Naive thymus-derived CD4-positive, alpha-beta T cell (primary cell): Measurements from ENCODE around the gene STT3A. TPM values are rescaled to one million over a fixed set of nuclear protein-coding genes. Genes with fewer than 3 reads are reported as not detected.

Experiments
- ATAC-seq: fragments of 150-1000 bp; cut with Tn5 transposase; 2 replicates; pipeline ENCODE4 v1.10.0; 2021; ENCODE audit warnings: mild to moderate bottlenecking, moderate library complexity
- CTCF ChIA-PET: fragments of 350-600 bp; sonication (Branson Sonifier 250); formaldehyde crosslinking; loops from one replicate; lab custom pipeline; 2021; ENCODE audit warnings: antibody characterized with exemption; lab: Charles Lee
- POLR2A ChIA-PET: fragments of 350-600 bp; sonication (Branson Sonifier 250); formaldehyde crosslinking; loops from one replicate; lab custom pipeline; 2021; ENCODE audit warnings: antibody characterized with exemption, inconsistent platforms; lab: Charles Lee
- DNase-seq, 9 donors: peaks; one replicate each; pipeline versions ENCODE4 v3.0.0 to v3.0.0-alpha.2; 2020 to 2022; ENCODE audit warnings: mixed read lengths in 1 of 9
- H3K27ac ChIP-seq: one replicate; pipeline ENCODE4 v1.7.0; 2013; ENCODE audit warnings: mild to moderate bottlenecking, low read depth, low read length, moderate library complexity
- H3K27me3 ChIP-seq, 2 donors: one replicate each; pipeline ENCODE4 v1.7.0; 2013; ENCODE audit warnings: low read length in 2 of 2, mild to moderate bottlenecking in 2 of 2, moderate library complexity in 2 of 2; ENCODE audit not compliant: control insufficient read depth in 2 of 2, insufficient read depth in 2 of 2
- H3K36me3 ChIP-seq, 3 experiments: 1 replicate in 2 of 3; 2 replicates in 1 of 3; pipeline ENCODE4 v1.7.0; 2013; ENCODE audit warnings: low read length in 3 of 3, mild to moderate bottlenecking in 3 of 3, moderate library complexity in 1 of 3; ENCODE audit not compliant: insufficient read depth in 3 of 3, control insufficient read depth in 2 of 3
- H3K4me1 ChIP-seq, 2 donors: one replicate each; pipeline ENCODE4 v1.7.0; 2013; ENCODE audit warnings: low read length in 2 of 2, mild to moderate bottlenecking in 2 of 2, moderate library complexity in 1 of 2; ENCODE audit not compliant: control insufficient read depth in 2 of 2, insufficient read depth in 2 of 2
- H3K4me3 ChIP-seq: 2 replicates; pipeline ENCODE4 v1.7.0; 2013; ENCODE audit warnings: mild to moderate bottlenecking, low read length
- H3K9me3 ChIP-seq, 3 experiments: 1 replicate in 2 of 3; 2 replicates in 1 of 3; pipeline ENCODE4 v1.7.0; 2013; ENCODE audit warnings: low read length in 3 of 3; ENCODE audit not compliant: control insufficient read depth in 2 of 3
- H3K27ac Mint-ChIP-seq, 9 donors: one replicate each; pipeline ENCODE4 v1.8.0; 2020 to 2022; ENCODE audit warnings: mixed read lengths in 9 of 9, mild to moderate bottlenecking in 8 of 9, moderate library complexity in 5 of 9, inconsistent platforms in 2 of 9
- H3K27me3 Mint-ChIP-seq, 5 donors: one replicate each; pipeline ENCODE4 v1.8.0; 2021 to 2022; ENCODE audit warnings: mixed read lengths in 5 of 5, mild to moderate bottlenecking in 1 of 5
- H3K36me3 Mint-ChIP-seq, 5 donors: one replicate each; pipeline ENCODE4 v1.8.0; 2020 to 2022; ENCODE audit warnings: mixed read lengths in 5 of 5, mild to moderate bottlenecking in 3 of 5, inconsistent platforms in 1 of 5
- H3K4me1 Mint-ChIP-seq, 7 donors: one replicate each; pipeline ENCODE4 v1.8.0; 2020 to 2022; ENCODE audit warnings: mixed read lengths in 7 of 7, mild to moderate bottlenecking in 3 of 7, inconsistent platforms in 1 of 7
- H3K4me3 Mint-ChIP-seq, 10 donors: one replicate each; pipeline ENCODE4 v1.8.0; 2020 to 2022; ENCODE audit warnings: mild to moderate bottlenecking in 10 of 10, mixed read lengths in 10 of 10, moderate library complexity in 6 of 10, inconsistent platforms in 2 of 10
- H3K9me3 Mint-ChIP-seq, 11 donors: one replicate each; pipeline ENCODE4 v1.8.0; 2020 to 2022; ENCODE audit warnings: mixed read lengths in 11 of 11, mild to moderate bottlenecking in 4 of 11, inconsistent platforms in 1 of 11, moderate library complexity in 1 of 11
- intact Hi-C, 2 donors: fragments of 100-400 bp; cut with micrococcal nuclease; formaldehyde crosslinking; loops; one replicate each; pipeline ENCODE4 v1.15.1; 2023
- polyA plus RNA-seq, 2 donors: library from polyadenylated mRNA; unstranded; fragments of 300-500 nt; fragmentation: Illumina TruSeq; gene quantifications; one replicate each; pipeline ENCODE4 v1.2.3, GENCODE V29; 2021
- total RNA-seq, 6 experiments: library from RNA in 5 of 6; stranded (reverse) in 5 of 6; gene quantifications; 1 replicate in 5 of 6; 2 replicates in 1 of 6; pipeline ENCODE4 v1.2.3 and lab custom pipeline; 2021 to 2026

Gene STT3A
- 100 to 1,000 TPM in 1 of 5 experiments, 10 to 100 TPM in 4; 39.6 to 153 (median 84.5) TPM for total RNA-seq
- polyA plus RNA-seq, result 10 to 100 TPM; 27.3 to 60.6 TPM
- total RNA-seq (lab: John Stamatoyannopoulos, UW), result 38.0 reads per million, percentile 65 among the genes with 10 or more reads in this experiment

- Histone ChIP-seq H3K36me3 (peaks cover 2 to 23% (median 10%) of the 10 kb centered on the region in 3 experiments), H3K27me3 (no peaks in the 10 kb centered on the region), H3K9me3 (no peaks in the 10 kb centered on the region), H3K4me3 (peak within 1 kb of the TSS; percentile 94), H3K4me1 (peaks cover 13% of the 10 kb centered on the region in 2 donors), H3K27ac (peak within 1 kb of the TSS; percentile 95)
- Mint-ChIP-seq H3K27me3 (no peaks in the 10 kb centered on the region), H3K4me1 (peaks cover 30 to 62% (median 53%) of the 10 kb centered on the region in 7 donors), H3K4me3 (peak within 1 kb of the TSS; percentile 88 to 99 (median 96)), H3K27ac (peak within 1 kb of the TSS; percentile 94 to 100 (median 99)), H3K9me3 (peaks cover 0 to 2% (median 0%) of the 10 kb centered on the region in 11 donors), H3K36me3 (peaks cover 0 to 7% (median 7%) of the 10 kb centered on the region in 5 donors)
- DNase-seq, result peak; percentile 94 to 99 (median 99)
- intact Hi-C loops, result loop anchor here (1.0 to 10.0 kb wide), 18 partner anchors 23 to 970 kb away; partner anchors contain the start of genes CCDC15 (in 2 of the 2), CHEK1 (in 2 of the 2), EI24 (in 2 of the 2) and FAM118B (in 2 of the 2)
- ChIA-PET POLR2A (interaction anchor here (0.7 to 6.1 kb wide), 11 partner anchors 9 to 693 kb away, joined by 3 to 104 read pairs (median 6); partner anchors contain the start of genes CHEK1, DDX25, EI24 and HYLS1), CTCF (interaction anchor here (0.6 to 0.9 kb wide), 2 partner anchors 23 to 172 kb away, joined by 3 to 5 read pairs; partner anchors contain the start of gene EI24)
- peak; percentile 96 for ATAC-seq
Observed at GRCh38 chr11:125592305-125593113, at the start of gene STT3A. Gene STT3A, plus strand, starts transcription at chr11:125592852. Its CDS starts 3,064 bp downstream, at chr11:125595916.

GRCh38 chr11:125550780-125551179 is 41.9 kb upstream of the STT3A start:
- H3K27ac Mint-ChIP-seq, result no peak overlapping the region
- intact Hi-C loops, result no loop called here
- Histone ChIP-seq H3K36me3 (no peaks in the 10 kb centered on the region), H3K4me1 (no peaks in the 10 kb centered on the region), H3K27me3 (no peaks in the 10 kb centered on the region), H3K9me3 (peaks cover 8 to 37% (median 19%) of the 10 kb centered on the region in 3 experiments), H3K27ac (no peak overlapping the region), H3K4me3 (no peak overlapping the region)
- no peaks in the 10 kb centered on the region for H3K4me1 Mint-ChIP-seq
- DNase-seq (no peak), ATAC-seq (no peak)
- H3K36me3 Mint-ChIP-seq, result peaks cover 4 to 18% (median 10%) of the 10 kb centered on the region in 5 donors
- POLR2A ChIA-PET, result no interaction called here
- peaks cover 0 to 6% (median 5%) of the 10 kb centered on the region in 5 donors for H3K27me3 Mint-ChIP-seq
- no peak overlapping the region for H3K4me3 Mint-ChIP-seq
- CTCF ChIA-PET, result no interaction called here
- H3K9me3 Mint-ChIP-seq, result peaks cover 12 to 55% (median 34%) of the 10 kb centered on the region in 11 donors

GRCh38 chr11:125551835-125552342 is 40.8 kb upstream of the STT3A start:
- Mint-ChIP-seq H3K36me3 (peaks cover 5 to 18% (median 10%) of the 10 kb centered on the region in 5 donors), H3K9me3 (peaks cover 12 to 64% (median 34%) of the 10 kb centered on the region in 11 donors), H3K27me3 (peaks cover 0 to 8% (median 5%) of the 10 kb centered on the region in 5 donors), H3K4me1 (no peaks in the 10 kb centered on the region), H3K27ac (no peak overlapping the region), H3K4me3 (peak overlapping the region in 1 of 10 donors; percentile 8)
- no peak overlapping the region for H3K27ac ChIP-seq
- H3K36me3 ChIP-seq, result no peaks in the 10 kb centered on the region
- no peaks in the 10 kb centered on the region for H3K27me3 ChIP-seq
- ChIA-PET POLR2A (no interaction called here), CTCF (no interaction called here)
- DNase-seq (no peak), ATAC-seq (no peak)
- no peaks in the 10 kb centered on the region for H3K4me1 ChIP-seq
- peaks cover 8 to 37% (median 19%) of the 10 kb centered on the region in 3 experiments for H3K9me3 ChIP-seq
- H3K4me3 ChIP-seq, result no peak overlapping the region
- intact Hi-C loops, result no loop called here

- no peak overlapping the region for H3K4me3 ChIP-seq
- Mint-ChIP-seq H3K36me3 (peaks cover 7 to 18% (median 10%) of the 10 kb centered on the region in 5 donors), H3K27ac (no peak overlapping the region), H3K4me1 (no peaks in the 10 kb centered on the region), H3K4me3 (no peak overlapping the region), H3K9me3 (peaks cover 12 to 64% (median 32%) of the 10 kb centered on the region in 11 donors), H3K27me3 (peaks cover 0 to 8% (median 6%) of the 10 kb centered on the region in 5 donors)
- H3K9me3 ChIP-seq, result peaks cover 8 to 37% (median 19%) of the 10 kb centered on the region in 3 experiments
- H3K4me1 ChIP-seq, result no peaks in the 10 kb centered on the region
- no peaks in the 10 kb centered on the region for H3K27me3 ChIP-seq
- no peak for ATAC-seq
- CTCF ChIA-PET, result interaction anchor here (0.7 kb wide), 1 partner anchor 29 kb away, joined by 4 read pairs; no protein-coding TSS in a partner anchor
- no peaks in the 10 kb centered on the region for H3K36me3 ChIP-seq
- H3K27ac ChIP-seq, result no peak overlapping the region
- intact Hi-C loops, result no loop called here
- POLR2A ChIA-PET, result no interaction called here
- DNase-seq, result no peak
Observed at GRCh38 chr11:125552927-125553326, 39.7 kb upstream of the STT3A start.

GRCh38 chr11:125553357-125553756 is 39.3 kb upstream of the STT3A start:
- Histone ChIP-seq H3K27me3 (no peaks in the 10 kb centered on the region), H3K27ac (no peak overlapping the region), H3K36me3 (no peaks in the 10 kb centered on the region), H3K4me3 (no peak overlapping the region), H3K9me3 (peaks cover 8 to 37% (median 19%) of the 10 kb centered on the region in 3 experiments), H3K4me1 (no peaks in the 10 kb centered on the region)
- POLR2A ChIA-PET, result no interaction called here
- CTCF ChIA-PET, result no interaction called here
- no peak for ATAC-seq
- Mint-ChIP-seq H3K9me3 (peaks cover 12 to 64% (median 32%) of the 10 kb centered on the region in 11 donors), H3K4me1 (no peaks in the 10 kb centered on the region), H3K27ac (no peak overlapping the region), H3K27me3 (peaks cover 0 to 8% (median 6%) of the 10 kb centered on the region in 5 donors), H3K4me3 (no peak overlapping the region), H3K36me3 (peaks cover 7 to 18% (median 10%) of the 10 kb centered on the region in 5 donors)
- intact Hi-C loops, result no loop called here
- DNase-seq, result no peak

- Histone ChIP-seq H3K4me1 (no peaks in the 10 kb centered on the region), H3K36me3 (no peaks in the 10 kb centered on the region), H3K4me3 (no peak overlapping the region), H3K27ac (no peak overlapping the region), H3K27me3 (no peaks in the 10 kb centered on the region), H3K9me3 (peaks cover 8 to 37% (median 19%) of the 10 kb centered on the region in 3 experiments)
- intact Hi-C loops, result no loop called here
- CTCF ChIA-PET, result no interaction called here
- Mint-ChIP-seq H3K9me3 (peaks cover 12 to 64% (median 32%) of the 10 kb centered on the region in 11 donors), H3K4me3 (no peak overlapping the region), H3K4me1 (no peaks in the 10 kb centered on the region), H3K27me3 (peaks cover 0 to 8% (median 4%) of the 10 kb centered on the region in 5 donors), H3K27ac (no peak overlapping the region), H3K36me3 (peaks cover 7 to 18% (median 10%) of the 10 kb centered on the region in 5 donors)
- no peak for DNase-seq
- POLR2A ChIA-PET, result interaction anchor here (0.7 kb wide), 1 partner anchor 1822 kb away, joined by 3 read pairs; no protein-coding TSS in a partner anchor
- no peak for ATAC-seq
Observed at GRCh38 chr11:125554038-125554437, 38.6 kb upstream of the STT3A start.
